GM19438 (cell line): ENCODE measurements around the gene FXYD7.
"Not testable (repeated sequence)": the region's sequence is repeated elsewhere in the genome, so short reads cannot be mapped to it uniquely, and the experiment has no call there.

ENCODE experiments used
- ATAC-seq: cut with Tn5 transposase; IDR thresholded peaks from one replicate; pipeline ENCODE4 v1.9.1; 2021; ENCODE audit warnings: low read depth; ENCODE audit not compliant: unreplicated experiment

The FXYD7 gene

DNA sequence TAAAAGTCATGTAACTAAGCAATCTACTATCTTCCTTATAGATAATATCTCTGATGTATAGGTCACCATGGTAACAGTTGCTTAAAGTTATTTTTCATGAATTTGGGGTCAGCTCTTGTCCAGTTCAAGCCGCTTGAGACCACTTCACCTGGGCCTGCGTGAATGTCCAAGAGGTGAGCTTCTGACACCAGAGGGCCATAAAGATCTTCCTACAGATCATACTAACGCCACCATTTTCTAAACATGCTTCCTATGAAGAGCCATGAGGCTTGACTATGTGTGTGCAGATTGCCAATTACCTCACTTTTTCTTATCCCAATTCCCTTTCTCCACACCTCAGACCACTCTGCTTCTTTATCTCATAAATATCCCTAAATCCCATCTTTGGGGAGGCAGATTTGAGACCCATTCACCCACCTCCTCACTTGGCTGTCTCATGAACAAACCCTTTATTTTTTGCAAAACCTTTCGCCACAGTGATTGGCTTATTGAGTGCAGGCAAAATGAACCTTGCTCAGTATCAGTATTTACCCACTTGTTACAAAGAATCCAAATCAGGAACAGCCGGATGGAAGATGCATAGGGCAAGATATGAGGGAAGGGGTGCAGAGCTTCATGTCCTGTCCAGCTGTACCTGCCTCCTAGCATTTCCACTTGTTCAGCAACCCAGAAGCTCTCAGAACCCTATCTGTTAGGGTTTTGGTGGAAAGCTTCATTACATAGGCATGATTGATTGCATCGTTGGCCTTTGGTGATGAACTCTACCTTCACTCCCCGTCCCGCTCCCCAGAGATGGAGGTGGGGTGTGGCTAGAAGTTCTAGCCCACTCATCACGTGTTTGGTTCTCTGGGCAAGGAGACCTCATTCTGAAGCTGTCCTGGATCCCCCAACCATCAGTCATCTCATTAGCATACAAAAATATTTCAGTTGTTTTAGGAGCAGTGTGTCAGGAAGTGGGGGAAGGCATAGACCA lies 51.2 kb downstream of the FXYD7 start:
- no peak for ATAC-seq

DNA sequence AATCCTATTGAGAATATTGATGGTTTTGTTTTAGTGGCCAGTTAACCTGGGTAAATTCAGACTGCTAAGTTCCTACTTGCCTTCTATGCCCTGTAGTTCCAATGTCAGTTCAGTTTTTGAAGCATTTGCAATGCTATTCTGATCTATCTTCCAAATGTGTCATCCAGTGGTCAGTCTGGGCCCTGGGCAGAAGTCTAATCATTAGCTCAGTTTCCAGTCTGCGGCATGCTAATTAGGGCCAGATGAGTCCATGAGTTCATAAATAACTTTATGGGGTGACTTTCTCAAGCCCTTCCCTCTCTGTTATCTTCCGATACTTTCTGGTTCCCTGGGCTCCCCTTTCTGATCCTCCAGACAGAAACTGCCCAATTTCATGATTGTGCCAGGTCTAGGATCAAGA lies 52.8 kb downstream of the FXYD7 start:
- no peak for ATAC-seq

DNA sequence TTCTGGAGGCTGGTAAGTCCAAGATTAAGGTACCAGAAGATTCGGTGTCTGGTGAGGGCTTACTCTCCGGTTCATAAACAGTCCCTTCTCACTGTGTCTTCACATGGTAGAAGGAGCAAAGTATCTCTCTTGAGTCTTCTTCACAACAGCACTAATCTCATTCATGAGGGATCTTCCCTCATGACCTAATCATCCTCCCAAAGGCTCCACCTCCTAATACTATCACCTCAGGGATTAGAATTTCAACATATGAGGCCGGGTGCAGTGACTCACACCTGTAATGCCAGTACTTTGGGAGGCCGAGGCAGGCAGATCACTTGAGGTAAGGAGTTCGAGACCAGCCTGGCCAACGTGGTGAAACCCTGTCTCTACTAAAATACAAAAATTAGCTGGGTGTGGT lies 53.8 kb downstream of the FXYD7 start:
- ATAC-seq: not testable (repeated sequence)

DNA sequence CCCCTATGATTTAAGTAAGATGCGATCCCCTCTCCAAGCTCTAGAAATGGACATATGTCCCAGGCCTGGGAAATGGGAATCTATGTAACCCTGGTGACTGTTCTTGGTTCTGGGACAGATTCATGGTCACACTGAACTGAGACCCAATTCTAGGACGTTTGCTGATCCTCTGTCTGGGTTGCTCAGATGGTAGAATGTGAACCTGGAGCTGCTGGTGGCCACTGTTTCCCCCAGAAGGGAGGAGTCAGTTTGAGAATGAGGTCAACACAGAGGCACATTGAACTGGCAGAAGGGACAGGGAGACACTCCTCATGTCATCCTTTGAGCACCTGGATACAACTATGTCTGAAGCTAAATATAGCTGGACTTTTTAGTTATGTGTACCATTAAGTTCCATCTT lies 56.4 kb downstream of the FXYD7 start:
- no peak for ATAC-seq

DNA sequence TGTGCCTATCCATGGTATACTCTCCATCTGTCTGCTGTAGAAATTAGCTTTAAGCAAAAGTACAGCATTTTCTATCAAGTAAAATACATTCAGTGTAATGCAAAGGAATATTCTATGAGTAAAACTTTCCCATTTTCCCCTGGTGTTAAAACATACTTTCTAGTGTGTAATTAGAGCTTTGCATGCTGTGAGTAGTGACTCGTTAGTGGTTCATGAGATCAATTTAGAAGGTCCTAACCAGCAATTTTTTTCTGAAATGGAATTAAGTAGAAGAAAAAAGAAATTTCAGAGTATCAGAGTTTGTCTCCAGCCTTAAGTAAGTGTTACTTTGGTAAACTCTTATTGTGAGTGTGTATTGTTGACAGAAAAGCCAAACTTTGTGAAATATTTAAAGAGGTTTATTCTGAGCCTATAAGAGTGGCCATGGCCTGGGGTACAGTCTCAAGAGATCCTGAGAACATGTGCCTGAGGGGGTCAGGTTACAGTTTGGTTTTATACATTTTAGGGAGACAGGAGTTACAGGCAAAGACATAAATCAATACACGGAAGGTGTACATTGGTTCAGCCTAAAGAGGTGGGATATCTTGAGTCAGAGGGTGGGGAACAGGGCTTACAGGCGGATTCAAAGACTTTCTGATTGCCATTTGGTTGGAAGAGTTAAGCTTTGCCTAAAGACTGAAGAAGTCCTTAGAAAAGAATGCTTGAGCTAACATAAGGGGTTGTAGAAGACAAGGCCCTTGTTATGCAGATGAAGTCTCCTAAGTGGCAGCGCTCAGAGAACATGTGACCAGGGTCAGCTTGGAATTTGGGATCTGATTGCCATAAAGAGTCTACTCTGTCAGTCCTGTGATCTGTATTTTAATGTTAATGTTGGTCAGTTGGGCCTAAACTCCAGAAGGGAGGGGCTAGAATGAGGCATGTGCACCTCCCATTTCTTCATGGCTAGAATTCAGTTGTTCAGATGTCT lies 60.0 kb downstream of the FXYD7 start:
- ATAC-seq: no peak
